Hematopoietic multipotent progenitor cell treated with erythropoietin and hydrocortisone succinate and interleukin-3 and kit ligand, for 8 days (in vitro differentiated cells): ENCODE results near the gene FSTL4.

Experiments
- DNase-seq: peaks from one replicate; pipeline ENCODE4 v3.0.0-alpha.2; 2015

FSTL4 gene

GRCh38 chr5:133612249-133612860, at the start of gene FSTL4:
Gene FSTL4, minus strand, starts transcription at chr5:133612541.
- no peak for DNase-seq

- no peak for DNase-seq
These were observed 49.0 kb upstream of the FSTL4 start for GRCh38 chr5:133661389-133661788.

- DNase-seq = no peak
These were observed 46.0 kb upstream of the FSTL4 start for GRCh38 chr5:133658327-133658726.

- DNase-seq = no peak
These were observed 44.7 kb upstream of the FSTL4 start for GRCh38 chr5:133657036-133657435.

- no peak for DNase-seq
These were observed 43.6 kb upstream of the FSTL4 start for GRCh38 chr5:133655966-133656365.

GRCh38 chr5:133653760-133654049, 41.4 kb upstream of the FSTL4 start:
- no peak for DNase-seq

GRCh38 chr5:133652951-133653759, 40.8 kb upstream of the FSTL4 start:
- DNase-seq = no peak

GRCh38 chr5:133644000-133644865, 31.9 kb upstream of the FSTL4 start:
- no peak for DNase-seq

GRCh38 chr5:133643365-133643764, 31.0 kb upstream of the FSTL4 start:
- DNase-seq = no peak

- DNase-seq = no peak
These were observed 29.9 kb upstream of the FSTL4 start for GRCh38 chr5:133642153-133642722.

GRCh38 chr5:133641683-133642082, 29.3 kb upstream of the FSTL4 start:
- DNase-seq = no peak

- no peak for DNase-seq
These were observed 27.6 kb upstream of the FSTL4 start for GRCh38 chr5:133639850-133640528.

GRCh38 chr5:133638436-133638835, 26.1 kb upstream of the FSTL4 start:
- no peak for DNase-seq

GRCh38 chr5:133637206-133637605, 24.9 kb upstream of the FSTL4 start:
- DNase-seq = no peak

- DNase-seq = no peak
These were observed 22.7 kb upstream of the FSTL4 start for GRCh38 chr5:133635051-133635450.

- DNase-seq = no peak
These were observed 14.8 kb upstream of the FSTL4 start for GRCh38 chr5:133627180-133627579.

- no peak for DNase-seq
These were observed 12.0 kb upstream of the FSTL4 start for GRCh38 chr5:133624316-133624715.

- no peak for DNase-seq
These were observed 5.8 kb upstream of the FSTL4 start for GRCh38 chr5:133618141-133618540.

- DNase-seq = no peak
These were observed 1.4 kb upstream of the FSTL4 start for GRCh38 chr5:133613743-133614142.

- DNase-seq = no peak
These were observed 843 bp upstream of the FSTL4 start for GRCh38 chr5:133613184-133613583.

- DNase-seq = no peak
These were observed 738 bp downstream of the FSTL4 start for GRCh38 chr5:133611357-133612248.
